ENCODE measurements around the gene OLFM2.

The OLFM2 gene

GRCh38 chr19:9903336-9903735, 33.0 kb downstream of the OLFM2 start:
- DNase-seq: no peak

DNA sequence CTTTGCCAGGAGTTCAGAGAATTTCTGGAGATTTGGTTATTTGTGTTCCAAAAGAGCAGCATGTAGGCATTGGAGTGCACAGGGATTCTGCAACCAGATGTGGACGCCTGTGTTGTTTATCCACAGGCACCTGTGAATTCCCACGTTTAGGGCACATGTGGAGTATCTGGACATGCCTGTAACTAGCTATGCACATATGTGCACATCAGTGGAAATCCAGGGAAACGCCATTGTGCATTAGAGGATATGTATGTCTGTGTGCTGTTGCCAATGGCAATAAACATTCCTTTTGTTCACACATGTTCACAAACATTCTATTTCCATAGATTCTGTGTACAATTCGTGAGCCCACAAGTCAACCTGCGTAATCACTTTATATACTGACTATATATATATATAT, 34.7 kb downstream of the OLFM2 start:
- DNase-seq: no peak

DNA sequence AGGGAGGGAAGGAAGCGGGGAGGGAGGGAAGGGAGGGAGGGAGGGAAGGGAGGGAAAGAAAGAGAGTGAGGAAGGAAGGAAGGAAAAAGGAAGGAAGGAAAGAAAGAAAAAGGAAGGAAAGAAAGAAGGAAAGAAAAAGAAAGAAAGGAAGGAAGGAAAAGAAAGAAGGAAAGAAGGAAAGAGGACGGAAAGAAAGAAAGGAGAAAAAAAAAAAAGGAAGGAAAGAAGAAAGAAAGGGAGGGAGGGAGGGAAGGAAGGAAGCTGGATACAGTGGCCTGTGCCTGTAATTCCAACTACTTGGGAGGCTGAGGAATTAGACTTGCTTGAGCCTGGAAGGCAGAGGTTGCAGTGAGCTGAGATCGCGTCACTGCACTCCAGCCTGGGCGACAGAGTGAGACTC, 35.3 kb downstream of the OLFM2 start:
- no peak for DNase-seq

DNA sequence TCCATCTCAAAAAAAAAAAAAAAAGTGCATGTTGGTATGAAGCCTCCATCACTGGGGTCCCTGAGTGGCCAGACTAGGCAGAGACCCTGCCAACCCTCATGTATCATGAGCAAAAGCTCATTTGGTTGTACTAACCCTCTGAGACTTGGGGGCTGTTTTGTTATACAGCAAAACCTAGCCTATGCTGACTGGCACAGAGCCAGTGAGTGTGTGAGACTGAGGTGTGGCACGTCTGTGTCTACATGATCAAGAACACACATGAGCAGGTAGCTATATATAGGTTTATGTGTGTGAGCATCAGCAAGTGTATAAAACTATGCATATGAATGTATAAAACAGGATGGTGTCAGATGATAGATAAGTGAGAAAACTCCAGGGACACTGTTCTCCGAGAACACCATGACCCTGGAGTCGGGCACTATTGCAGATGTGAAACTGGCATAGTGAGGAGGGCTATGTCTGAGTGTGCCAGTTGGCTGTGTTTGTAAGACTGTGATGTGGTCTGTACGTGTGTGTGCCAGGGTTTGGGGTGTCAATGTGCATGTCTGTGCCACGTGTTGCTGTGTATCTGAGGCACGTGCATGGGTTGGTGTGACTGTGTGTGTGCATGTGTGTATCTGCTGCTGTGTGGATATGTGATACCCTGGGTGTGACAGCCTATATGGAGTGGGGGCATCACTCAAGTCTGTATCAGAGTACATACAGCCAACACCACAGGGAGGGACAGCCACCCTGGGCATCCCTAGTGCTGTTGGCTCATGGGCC, 44.5 kb downstream of the OLFM2 start:
- DNase-seq: no peak

DNA sequence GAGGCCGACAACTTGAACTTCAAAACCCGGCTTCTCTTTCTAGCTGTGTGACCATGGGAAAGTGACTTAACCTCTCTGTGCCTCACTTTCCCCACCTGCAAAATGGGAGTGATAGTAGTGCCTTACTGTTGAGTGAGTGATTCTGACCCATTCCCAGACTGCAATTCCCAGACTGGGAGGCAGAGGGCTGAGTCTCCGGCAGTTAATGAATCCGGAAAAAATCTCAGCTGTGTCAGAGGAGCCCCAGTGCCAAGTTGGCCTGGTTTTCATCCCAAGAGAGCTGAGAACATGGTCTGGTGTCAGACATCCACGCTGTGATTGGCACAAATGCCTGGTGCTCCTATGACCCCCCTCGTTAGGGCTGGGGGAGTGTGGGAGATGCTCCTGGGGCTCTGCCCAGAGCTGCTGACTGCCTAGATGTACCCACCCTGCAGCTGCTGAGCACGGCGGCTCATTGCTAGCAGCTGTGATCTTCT, 51.2 kb downstream of the OLFM2 start:
- peak; percentile 66 for DNase-seq

DNA sequence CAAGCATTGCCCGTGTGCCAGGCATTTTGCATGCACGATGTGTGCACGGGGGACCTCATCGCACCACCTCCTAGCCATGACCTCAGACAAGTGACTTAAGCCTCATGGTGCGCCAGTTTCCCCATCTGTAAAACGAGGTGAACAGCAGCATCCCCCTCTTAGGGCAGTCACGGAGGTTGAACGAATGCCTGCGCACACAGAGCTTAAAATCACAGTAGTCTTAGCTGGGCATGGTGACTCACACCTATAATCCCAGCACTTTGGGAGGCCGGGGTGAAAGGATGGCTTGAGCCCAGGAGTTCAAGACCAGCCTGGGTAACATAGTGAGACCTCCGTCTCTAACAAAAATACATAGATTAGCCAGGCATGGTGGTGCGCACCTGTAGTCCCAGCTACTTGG, 52.6 kb downstream of the OLFM2 start:
- no peak for DNase-seq

DNA sequence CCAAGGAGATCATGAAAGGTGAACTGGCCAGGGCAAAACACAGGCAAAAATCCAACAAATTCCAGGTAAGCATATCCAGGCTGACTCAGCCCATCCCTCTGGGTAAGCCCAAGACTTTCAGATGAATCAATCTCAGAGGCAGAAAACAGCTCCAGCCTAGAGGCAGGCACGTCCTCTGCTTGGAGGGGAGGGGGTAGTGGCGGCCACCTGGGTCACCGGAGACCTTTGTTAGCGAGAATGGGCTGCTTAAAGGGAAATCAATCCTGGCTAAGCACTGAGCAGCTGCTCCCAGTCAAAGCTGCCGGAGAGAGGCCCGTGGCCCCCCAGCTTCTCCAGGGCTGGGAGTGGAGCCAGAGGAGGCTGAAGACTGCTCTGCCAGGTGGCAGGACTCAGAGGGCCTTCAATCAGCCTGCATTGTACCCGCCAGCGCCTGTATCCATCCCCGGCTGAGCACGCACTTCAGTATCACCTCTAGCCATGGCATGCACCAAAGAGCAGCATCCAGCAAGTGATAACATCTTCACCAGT, 53.0 kb downstream of the OLFM2 start:
- DNase-seq: peak; percentile 85

GRCh38 chr19:9881720-9882119, 54.6 kb downstream of the OLFM2 start:
- no peak for DNase-seq

DNA sequence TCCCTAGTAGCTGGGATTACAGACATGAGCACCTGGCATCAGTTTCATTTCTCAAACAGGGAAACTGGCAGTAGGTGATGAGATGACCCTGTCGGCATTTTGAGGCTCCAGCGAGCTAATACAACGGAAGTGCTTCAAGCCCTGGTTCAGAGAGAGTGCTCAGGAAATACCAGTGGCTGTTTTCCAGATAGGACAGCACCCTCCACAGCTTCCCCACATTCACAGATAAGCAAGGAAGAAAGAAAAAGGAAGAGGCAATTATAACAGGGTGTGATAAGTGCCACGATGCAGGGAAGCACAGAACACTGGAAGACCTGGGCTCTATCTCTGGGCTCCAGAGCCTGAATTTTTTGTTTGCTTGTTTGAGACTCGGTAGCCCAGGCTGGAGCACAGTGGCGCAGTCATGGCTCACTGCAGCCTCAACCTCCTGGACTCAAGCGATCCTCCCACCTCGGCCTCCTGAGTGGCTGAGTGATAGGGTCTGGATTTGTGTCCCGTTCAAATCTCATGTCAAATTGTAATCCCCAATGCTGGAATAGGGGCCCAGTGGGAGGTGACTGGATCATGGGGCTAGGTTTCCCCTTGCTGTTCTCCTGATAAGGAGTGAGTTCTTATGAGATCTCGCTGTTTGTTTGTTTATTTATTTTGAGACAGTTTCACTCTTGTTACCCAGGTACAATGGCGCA, 57.7 kb downstream of the OLFM2 start:
- DNase-seq: no peak

- DNase-seq: no peak
These were observed 58.4 kb downstream of the OLFM2 start for GRCh38 chr19:9877780-9878510.

GRCh38 chr19:9875796-9876195, 60.5 kb downstream of the OLFM2 start:
- DNase-seq: no peak

GRCh38 chr19:9875031-9875627, 61.2 kb downstream of the OLFM2 start:
- no peak for DNase-seq

DNA sequence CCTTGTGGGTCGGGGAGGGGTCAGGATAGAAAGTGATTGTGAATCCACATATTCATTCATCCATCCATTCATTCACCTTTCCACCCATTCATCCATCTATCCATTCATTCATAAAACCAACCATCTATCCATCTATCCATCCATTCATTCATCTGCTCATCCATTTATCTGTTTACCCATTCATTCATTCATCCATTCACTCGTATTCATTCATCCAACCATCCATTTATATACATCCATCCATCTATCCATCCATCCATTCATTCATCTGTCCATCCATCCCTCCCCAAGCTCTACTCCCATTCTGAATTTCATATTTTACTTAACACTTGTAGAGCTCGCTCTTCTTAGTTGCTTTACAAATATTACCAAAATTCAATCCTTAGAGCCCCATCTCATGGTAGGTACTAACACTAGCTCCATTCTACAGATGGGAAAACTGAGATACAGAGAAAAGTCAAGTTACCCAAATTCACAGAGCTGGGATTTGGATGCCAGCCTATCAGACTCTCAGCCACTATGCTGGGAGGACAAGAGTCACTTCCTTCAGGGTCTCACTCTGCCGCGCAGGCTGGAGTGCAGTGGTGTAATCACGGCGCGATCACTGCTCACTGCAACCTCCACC, 63.6 kb downstream of the OLFM2 start:
- DNase-seq: no peak

GRCh38 chr19:9871626-9872338, 64.5 kb downstream of the OLFM2 start:
- no peak for DNase-seq

DNA sequence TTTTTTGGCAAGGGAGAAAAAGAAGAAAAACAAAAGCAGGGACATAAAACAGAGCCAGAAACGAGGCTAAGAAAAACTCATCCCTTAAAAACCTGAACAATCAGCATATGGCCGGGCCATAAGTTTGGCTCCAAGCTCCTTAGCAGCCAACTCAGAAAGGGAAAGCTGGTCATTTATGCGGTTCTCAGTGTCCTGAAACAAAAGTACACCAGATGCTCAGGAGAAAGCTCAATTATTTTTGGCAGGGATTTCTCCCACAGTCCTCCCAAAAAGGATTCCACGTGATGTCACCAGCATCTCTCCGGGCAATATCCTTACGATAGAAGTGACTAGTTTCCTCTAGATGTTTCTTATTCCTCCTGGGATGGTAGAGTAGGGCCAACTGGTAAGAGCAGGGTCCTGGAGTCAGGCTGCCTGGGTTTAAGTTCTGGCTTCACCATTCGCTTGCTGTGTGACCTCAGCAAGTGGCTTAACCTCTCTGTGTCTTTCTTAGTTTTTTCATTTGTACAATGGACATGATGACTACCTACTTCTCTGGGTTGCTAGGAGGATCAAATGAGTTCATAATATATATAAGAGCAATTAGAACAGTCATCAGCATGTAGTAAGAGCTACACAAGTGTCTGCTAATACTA, 67.2 kb downstream of the OLFM2 start:
- no peak for DNase-seq

- no peak for DNase-seq
These were observed 70.4 kb downstream of the OLFM2 start for GRCh38 chr19:9865732-9866501.

DNA sequence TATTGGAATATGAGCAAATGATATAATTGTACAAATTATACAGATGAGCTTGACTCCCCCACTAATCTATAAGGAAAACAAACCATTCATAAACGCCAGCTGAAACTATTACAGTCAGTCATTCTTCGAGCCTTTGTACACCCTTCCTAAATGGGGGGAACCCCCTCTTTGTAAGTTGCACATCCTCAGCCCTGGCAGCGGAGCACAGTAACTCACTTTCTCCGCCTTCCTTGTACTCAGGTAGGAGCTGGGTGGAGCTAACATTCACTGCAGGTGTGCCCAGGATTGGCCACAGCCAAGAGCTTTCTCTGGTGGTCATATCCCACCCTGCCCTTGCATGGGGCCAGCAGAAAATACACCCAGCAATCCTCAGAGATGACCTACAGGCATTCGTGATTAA, 72.6 kb downstream of the OLFM2 start:
- DNase-seq: no peak

DNA sequence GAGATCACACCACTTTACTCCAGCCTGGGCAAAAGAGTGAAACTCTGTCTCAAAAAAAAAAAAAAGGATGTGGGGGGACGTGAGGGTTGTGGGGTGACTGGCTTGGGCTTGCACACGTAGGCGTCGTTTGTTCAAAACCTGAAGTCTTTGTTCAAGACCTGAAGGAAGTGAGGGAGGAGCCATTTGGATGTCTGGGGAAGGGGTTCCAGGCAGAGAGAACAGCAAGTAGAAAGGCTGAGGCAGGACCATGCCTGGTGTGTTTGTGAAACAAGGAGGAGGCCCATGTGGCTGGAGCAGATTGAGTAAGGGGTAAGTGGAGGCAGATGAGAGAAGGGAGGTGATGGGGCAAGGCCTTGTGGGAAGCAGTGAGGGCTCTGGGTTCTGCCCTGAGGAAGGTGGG, 73.4 kb downstream of the OLFM2 start:
- no peak for DNase-seq

DNA sequence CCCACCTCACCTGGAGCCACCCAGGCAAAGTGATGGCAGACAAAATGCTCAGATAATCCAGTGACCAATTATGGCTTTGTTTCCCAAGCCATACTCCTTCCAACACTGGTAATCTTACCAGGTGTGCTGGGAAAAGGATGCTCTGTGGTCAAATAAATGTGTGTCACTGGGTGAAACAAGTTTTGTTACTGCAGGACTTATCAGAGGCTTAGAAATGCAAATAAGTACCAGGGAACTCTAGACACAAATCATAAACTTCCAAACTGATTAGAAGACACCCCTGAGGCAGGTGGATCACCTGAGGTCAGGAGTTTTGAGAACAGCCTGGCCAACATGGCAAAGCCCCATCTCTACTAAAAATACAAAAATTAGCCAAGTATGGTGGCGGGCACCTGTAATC, 74.8 kb downstream of the OLFM2 start:
- DNase-seq: no peak

DNA sequence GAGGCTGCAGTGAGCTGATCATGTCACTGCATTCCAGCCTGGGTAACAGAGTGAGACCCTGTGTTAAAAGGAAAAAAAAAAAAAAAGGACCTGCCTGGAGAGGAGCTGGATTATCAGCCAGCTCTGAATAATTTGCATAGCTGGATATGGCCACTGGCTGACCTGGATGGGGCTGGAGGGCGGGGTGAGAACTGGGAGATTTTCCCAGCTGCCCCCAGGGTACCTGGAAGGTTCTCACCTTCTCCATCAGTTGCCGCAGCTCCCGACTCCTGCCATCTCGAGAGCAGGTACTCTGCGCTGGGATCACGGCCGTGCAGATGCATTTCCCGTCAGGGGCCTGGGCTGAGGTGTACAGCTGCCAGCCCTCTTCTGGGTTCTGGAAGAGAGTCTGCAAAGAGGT, 75.9 kb downstream of the OLFM2 start:
- DNase-seq: no peak

DNA sequence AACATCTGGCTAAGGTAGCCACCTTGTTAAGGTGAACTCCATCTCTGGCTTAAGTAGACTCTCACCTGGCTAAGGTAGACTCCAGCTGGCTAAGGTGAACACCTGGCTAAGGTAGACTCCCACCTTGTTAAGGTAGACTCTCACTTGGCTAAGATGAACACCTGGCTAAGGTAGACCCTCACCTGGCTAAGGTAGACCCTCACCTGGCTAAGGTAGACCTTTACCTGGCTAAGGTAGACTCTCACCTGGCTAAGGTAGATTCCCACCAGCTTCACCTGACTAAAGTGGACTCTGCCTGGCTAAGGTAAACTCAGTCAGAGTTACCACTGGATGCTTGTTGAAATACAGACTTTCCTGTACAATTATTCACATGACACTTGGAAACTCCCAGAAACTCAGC, 77.5 kb downstream of the OLFM2 start:
- no peak for DNase-seq

All from eye (tissue), 1 donor.